Liver (tissue), 9 donors: Measurements from ENCODE around the gene SCYGR4. TPM values are rescaled to one million over a fixed set of nuclear protein-coding genes. Genes with fewer than 3 reads are reported as not detected.

Experiments
- DNase-seq: peaks from one replicate; pipeline ENCODE4 v3.0.0-alpha.2; 2017; ENCODE audit warnings: low spot score
- H3K27ac ChIP-seq, 2 donors: one replicate each; pipeline ENCODE4 v1.7.0; 2013; ENCODE audit warnings: inconsistent platforms in 2 of 2, low read length in 2 of 2, control low read depth in 1 of 2, low read depth in 1 of 2, mild to moderate bottlenecking in 1 of 2
- H3K27me3 ChIP-seq, 4 donors: one replicate each; pipeline versions ENCODE4 v1.6.1 to v1.7.0; 2013; ENCODE audit warnings: low read length in 3 of 4, inconsistent platforms in 1 of 4, mild to moderate bottlenecking in 1 of 4, moderate library complexity in 1 of 4; ENCODE audit not compliant: control insufficient read depth in 4 of 4, insufficient read depth in 4 of 4
- H3K36me3 ChIP-seq, 4 donors: one replicate each; pipeline versions ENCODE4 v1.6.1 to v1.7.0; 2013; ENCODE audit warnings: low read length in 3 of 4, mild to moderate bottlenecking in 3 of 4, low read depth in 1 of 4, moderate library complexity in 1 of 4; ENCODE audit not compliant: control insufficient read depth in 4 of 4, insufficient read depth in 3 of 4
- H3K4me1 ChIP-seq, 4 donors: one replicate each; pipeline versions ENCODE4 v1.6.1 to v1.7.0; 2013; ENCODE audit warnings: low read length in 3 of 4, mild to moderate bottlenecking in 3 of 4, moderate library complexity in 1 of 4; ENCODE audit not compliant: control insufficient read depth in 4 of 4, insufficient read depth in 4 of 4
- H3K4me3 ChIP-seq, 3 donors: one replicate each; pipeline versions ENCODE4 v1.6.1 to v1.7.0; 2013; ENCODE audit warnings: low read length in 3 of 3, control low read depth in 1 of 3, low read depth in 1 of 3, mild to moderate bottlenecking in 1 of 3
- H3K9ac ChIP-seq, 2 donors: one replicate each; pipeline ENCODE4 v1.7.0; 2013; ENCODE audit warnings: low read length in 2 of 2, mild to moderate bottlenecking in 2 of 2, moderate library complexity in 2 of 2, control low read depth in 1 of 2, low read depth in 1 of 2
- H3K9me3 ChIP-seq, 4 donors: one replicate each; pipeline versions ENCODE4 v1.6.1 to v1.7.0; 2013; ENCODE audit warnings: low read length in 3 of 4; ENCODE audit not compliant: control insufficient read depth in 4 of 4
- EGR1 ChIP-seq, 2 donors: IDR thresholded peaks; 2 replicates each; pipeline ENCODE4 v1.6.1; 2016 to 2018; ENCODE audit warnings: antibody characterized with exemption in 2 of 2, low read depth in 2 of 2
- FOXA1 ChIP-seq: IDR thresholded peaks from 2 replicates; pipeline ENCODE4 v1.6.1; 2016; ENCODE audit warnings: antibody characterized with exemption
- GABPA ChIP-seq, 2 donors: IDR thresholded peaks in 1 of 2; conservative IDR thresholded peaks in 1 of 2; 2 replicates each; pipeline ENCODE4 v1.6.1; 2016; ENCODE audit warnings: antibody characterized with exemption in 2 of 2, mild to moderate bottlenecking in 1 of 2, moderate library complexity in 1 of 2
- HNF4A ChIP-seq, 2 donors: conservative IDR thresholded peaks; 2 replicates each; pipeline ENCODE4 v1.6.1; 2016; ENCODE audit warnings: antibody characterized with exemption in 2 of 2, mild to moderate bottlenecking in 2 of 2
- HNF4G ChIP-seq: IDR thresholded peaks from 2 replicates; pipeline ENCODE4 v1.6.1; 2016; ENCODE audit warnings: antibody characterized with exemption
- RXRA ChIP-seq, 2 donors: IDR thresholded peaks; 2 replicates each; pipeline ENCODE4 v1.6.1; 2017 to 2018; ENCODE audit warnings: antibody characterized with exemption in 2 of 2, mild to moderate bottlenecking in 1 of 2
- TAF1 ChIP-seq: conservative IDR thresholded peaks from 2 replicates; pipeline ENCODE4 v1.6.1; 2016; ENCODE audit warnings: antibody characterized with exemption, mild to moderate bottlenecking
- YY1 ChIP-seq: IDR thresholded peaks from 2 replicates; pipeline ENCODE4 v1.6.1; 2016; ENCODE audit warnings: antibody characterized with exemption, mild to moderate bottlenecking
- WGBS: extraction: QIAGEN DNeasy Blood & Tissue Kit; methylation state at CpG from one replicate; pipeline ENCODE4 v1.1.7; 2013; 5-methylcytosine and 5-hydroxymethylcytosine counted together
- polyA plus RNA-seq, 2 donors: library from polyadenylated mRNA; stranded (reverse) in 1 of 2; unstranded in 1 of 2; fragments of 200-250 nt in 1 of 2; fragments of >200 nt in 1 of 2; fragmentation: Nextera tagmentation in 1 of 2; extraction: Ambion mirVana in 1 of 2; gene quantifications; one replicate each; pipeline versions ENCODE4 v1.2.1 to v1.2.3, GENCODE V29; 2013 to 2015
- total RNA-seq, 2 donors: library from RNA; depleted of rRNA; stranded (reverse); fragments of >200 nt; gene quantifications; one replicate each; pipeline ENCODE4 v1.2.3, GENCODE V29; 2014
- TF ChIP-seq, protein P1 (sequence below): IDR thresholded peaks from 2 replicates; pipeline ENCODE4 v1.6.1; 2016; ENCODE audit warnings: antibody characterized with exemption
- TF ChIP-seq, protein P2 (sequence below): IDR thresholded peaks from 2 replicates; pipeline ENCODE4 v1.6.1; 2016; ENCODE audit warnings: antibody characterized with exemption
- donor health status: healthy.
- donor health status: healthy.
- donor health status: healthy.
- donor health status: healthy.
- donor health status: healthy.

Gene SCYGR4
- total and polyA plus RNA-seq, 4 donors: not detected

DNA sequence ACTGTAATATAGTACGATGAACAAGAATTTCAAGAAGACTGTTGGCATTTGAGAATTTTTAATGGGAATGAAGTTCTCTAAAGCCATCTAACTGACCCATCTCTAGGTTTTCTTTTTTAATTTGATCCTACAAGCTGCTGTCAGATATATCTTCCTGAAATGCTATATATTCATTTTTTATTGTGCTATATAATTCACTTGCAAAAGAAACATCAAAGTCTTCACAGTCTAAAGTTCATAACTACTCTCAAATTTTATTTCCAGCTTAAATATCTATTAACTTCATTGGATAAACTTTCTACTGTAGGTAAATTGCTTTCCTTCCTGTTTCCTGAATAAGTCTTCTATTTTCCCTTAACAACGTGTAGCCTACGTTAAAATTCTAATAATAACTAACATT is 14.9 kb upstream of the SCYGR4 start (continued):
- TF ChIP-seq HNF4G: no peak
- no peak for TF ChIP-seq EGR1 (IDR thresholded peaks at IDR 0.05; ENCODE audit: low read depth in 2 of 2)
- no peak for TF ChIP-seq RXRA (IDR thresholded peaks at IDR 0.05)
- TF ChIP-seq TAF1: no peak
- no peak for TF ChIP-seq YY1
- TF ChIP-seq, protein P1, sequence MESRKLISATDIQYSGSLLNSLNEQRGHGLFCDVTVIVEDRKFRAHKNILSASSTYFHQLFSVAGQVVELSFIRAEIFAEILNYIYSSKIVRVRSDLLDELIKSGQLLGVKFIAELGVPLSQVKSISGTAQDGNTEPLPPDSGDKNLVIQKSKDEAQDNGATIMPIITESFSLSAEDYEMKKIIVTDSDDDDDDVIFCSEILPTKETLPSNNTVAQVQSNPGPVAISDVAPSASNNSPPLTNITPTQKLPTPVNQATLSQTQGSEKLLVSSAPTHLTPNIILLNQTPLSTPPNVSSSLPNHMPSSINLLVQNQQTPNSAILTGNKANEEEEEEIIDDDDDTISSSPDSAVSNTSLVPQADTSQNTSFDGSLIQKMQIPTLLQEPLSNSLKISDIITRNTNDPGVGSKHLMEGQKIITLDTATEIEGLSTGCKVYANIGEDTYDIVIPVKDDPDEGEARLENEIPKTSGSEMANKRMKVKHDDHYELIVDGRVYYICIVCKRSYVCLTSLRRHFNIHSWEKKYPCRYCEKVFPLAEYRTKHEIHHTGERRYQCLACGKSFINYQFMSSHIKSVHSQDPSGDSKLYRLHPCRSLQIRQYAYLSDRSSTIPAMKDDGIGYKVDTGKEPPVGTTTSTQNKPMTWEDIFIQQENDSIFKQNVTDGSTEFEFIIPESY: no peak
- no peak for TF ChIP-seq HNF4A (conservative IDR thresholded peaks at IDR 0.05)
- no peak for TF ChIP-seq GABPA (IDR thresholded peaks at IDR 0.05 in 1 of 2, conservative IDR thresholded peaks at IDR 0.05 in 1 of 2)

- TF ChIP-seq, protein P1: no peak
- TF ChIP-seq FOXA1: no peak
- TF ChIP-seq HNF4A (conservative IDR thresholded peaks at IDR 0.05): peak in 1 of 2 donors; percentile 70
- TF ChIP-seq, protein P2, sequence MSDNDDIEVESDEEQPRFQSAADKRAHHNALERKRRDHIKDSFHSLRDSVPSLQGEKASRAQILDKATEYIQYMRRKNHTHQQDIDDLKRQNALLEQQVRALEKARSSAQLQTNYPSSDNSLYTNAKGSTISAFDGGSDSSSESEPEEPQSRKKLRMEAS: no peak
- H3K27me3 ChIP-seq: no peaks in the 10 kb centered on the region
- no peaks in the 10 kb centered on the region for H3K4me1 ChIP-seq
- 71% methylated on average over 1 of the region's 1 CpG for WGBS
- no peaks in the 10 kb centered on the region for H3K36me3 ChIP-seq
- H3K27ac ChIP-seq: no peak overlapping the region
- H3K9me3 ChIP-seq: no peaks in the 10 kb centered on the region
- H3K9ac ChIP-seq: no peak overlapping the region
- no peak overlapping the region for H3K4me3 ChIP-seq
- no peak for DNase-seq
Measured at GRCh38 chr2:227606476-227606875, 10.8 kb upstream of the SCYGR4 start.

DNA sequence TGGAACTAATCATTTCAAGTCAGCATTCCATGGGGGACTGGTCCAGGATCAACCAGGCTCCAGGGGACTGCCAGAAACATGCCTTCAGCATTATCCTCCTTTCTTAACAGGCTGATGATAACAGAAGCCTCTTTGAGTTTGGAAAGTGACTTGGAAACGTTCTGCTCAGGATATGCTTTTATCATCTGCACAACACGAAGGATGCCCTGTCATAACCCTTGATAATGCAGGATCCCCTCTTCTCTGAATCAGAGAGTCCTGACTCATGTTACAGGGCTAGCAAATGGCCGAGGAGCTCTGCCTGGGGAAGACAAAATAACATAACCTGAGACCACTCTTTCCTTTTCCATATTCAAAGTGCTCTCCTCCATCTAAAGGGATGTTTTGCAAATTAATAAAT is 9.4 kb upstream of the SCYGR4 start:
- TF ChIP-seq, protein P2: no peak
- no peak for TF ChIP-seq FOXA1
- Histone ChIP-seq H3K9me3 (no peaks in the 10 kb centered on the region), H3K27ac (no peak overlapping the region), H3K27me3 (no peaks in the 10 kb centered on the region), H3K4me3 (no peak overlapping the region), H3K4me1 (no peaks in the 10 kb centered on the region), H3K9ac (no peak overlapping the region), H3K36me3 (no peaks in the 10 kb centered on the region)
- no peak for DNase-seq
- WGBS: 66% methylated on average over 3 of the region's 3 CpGs
